ENCODE data around the gene NPW. TPM values are rescaled to one million over a fixed set of nuclear protein-coding genes. Genes with fewer than 3 reads are reported as not detected.

NPW gene
- total RNA-seq, 4 donors from 2014 or later = not detected

DNA sequence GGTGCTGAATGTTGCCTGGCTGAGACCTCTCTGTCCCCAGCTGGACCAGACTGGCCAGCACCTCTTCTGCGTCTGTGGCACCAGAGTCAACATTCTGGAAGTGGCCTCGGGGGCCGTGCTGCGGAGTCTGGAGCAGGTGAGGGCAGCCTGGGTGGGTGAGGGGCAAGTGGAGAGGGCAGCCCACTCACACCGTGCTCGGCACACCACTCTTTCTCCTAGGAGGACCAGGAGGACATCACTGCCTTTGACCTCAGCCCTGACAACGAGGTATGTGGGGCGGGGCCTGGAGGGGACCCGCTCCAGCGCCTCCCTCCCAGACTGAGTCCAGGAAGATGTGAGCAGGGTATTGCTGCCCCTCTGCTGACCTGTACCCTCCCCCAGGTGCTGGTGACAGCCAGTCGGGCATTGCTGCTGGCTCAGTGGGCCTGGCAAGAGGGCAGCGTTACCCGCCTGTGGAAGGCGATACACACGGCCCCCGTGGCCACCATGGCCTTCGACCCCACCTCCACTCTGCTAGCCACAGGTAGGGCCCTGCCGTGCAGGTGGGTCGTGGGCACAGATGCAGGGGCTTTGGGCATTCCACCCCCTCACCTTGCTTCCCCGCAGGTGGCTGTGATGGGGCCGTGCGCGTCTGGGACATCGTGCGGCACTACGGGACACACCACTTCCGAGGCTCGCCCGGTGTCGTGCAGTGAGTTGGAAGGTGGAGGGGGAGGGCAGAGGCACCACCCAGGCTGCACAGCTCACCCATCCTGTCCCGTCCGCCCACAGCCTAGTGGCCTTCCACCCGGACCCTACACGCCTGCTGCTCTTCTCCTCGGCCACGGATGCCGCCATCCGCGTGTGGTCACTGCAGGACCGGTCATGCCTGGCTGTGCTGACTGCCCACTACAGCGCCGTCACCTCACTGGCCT lies 45.2 kb upstream of the NPW start:
- H3K9me3 ChIP-seq = no peaks in the 10 kb centered on the region
- H3K4me3 ChIP-seq = no peak overlapping the region
- H3K27ac ChIP-seq (replicated peaks in 1 of 4) = no peak overlapping the region
- peaks cover 8 to 60% (median 23%) of the 10 kb centered on the region in 4 donors for H3K27me3 ChIP-seq
- DNase-seq (ENCODE audit: extremely low spot score) = no peak
- no peak for TF ChIP-seq POLR2A (IDR thresholded peaks at IDR 0.05; ENCODE audit: low read depth)
- TF ChIP-seq, protein P1, sequence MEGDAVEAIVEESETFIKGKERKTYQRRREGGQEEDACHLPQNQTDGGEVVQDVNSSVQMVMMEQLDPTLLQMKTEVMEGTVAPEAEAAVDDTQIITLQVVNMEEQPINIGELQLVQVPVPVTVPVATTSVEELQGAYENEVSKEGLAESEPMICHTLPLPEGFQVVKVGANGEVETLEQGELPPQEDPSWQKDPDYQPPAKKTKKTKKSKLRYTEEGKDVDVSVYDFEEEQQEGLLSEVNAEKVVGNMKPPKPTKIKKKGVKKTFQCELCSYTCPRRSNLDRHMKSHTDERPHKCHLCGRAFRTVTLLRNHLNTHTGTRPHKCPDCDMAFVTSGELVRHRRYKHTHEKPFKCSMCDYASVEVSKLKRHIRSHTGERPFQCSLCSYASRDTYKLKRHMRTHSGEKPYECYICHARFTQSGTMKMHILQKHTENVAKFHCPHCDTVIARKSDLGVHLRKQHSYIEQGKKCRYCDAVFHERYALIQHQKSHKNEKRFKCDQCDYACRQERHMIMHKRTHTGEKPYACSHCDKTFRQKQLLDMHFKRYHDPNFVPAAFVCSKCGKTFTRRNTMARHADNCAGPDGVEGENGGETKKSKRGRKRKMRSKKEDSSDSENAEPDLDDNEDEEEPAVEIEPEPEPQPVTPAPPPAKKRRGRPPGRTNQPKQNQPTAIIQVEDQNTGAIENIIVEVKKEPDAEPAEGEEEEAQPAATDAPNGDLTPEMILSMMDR (IDR thresholded peaks at IDR 0.05) = no peak
- TF ChIP-seq EP300 (IDR thresholded peaks at IDR 0.05) = no peak
- TF ChIP-seq POLR2AphosphoS5 (IDR thresholded peaks at IDR 0.05) = no peak
- WGBS = 93% methylated on average over 24 of the region's 42 CpGs
- H3K36me3 ChIP-seq = peaks cover 51 to 56% (median 53%) of the 10 kb centered on the region in 4 donors
- intact Hi-C loops (cut with DNase I) = no loop called here
- peaks cover 29 to 44% (median 35%) of the 10 kb centered on the region in 4 donors for H3K4me1 ChIP-seq

GRCh38 chr16:1975432-1976215 lies 44.0 kb upstream of the NPW start:
- peaks cover 8 to 72% (median 34%) of the 10 kb centered on the region in 4 donors for H3K27me3 ChIP-seq
- H3K4me1 ChIP-seq = peaks cover 39 to 54% (median 45%) of the 10 kb centered on the region in 4 donors
- H3K36me3 ChIP-seq = peaks cover 51 to 56% (median 53%) of the 10 kb centered on the region in 4 donors
- TF ChIP-seq POLR2A (IDR thresholded peaks at IDR 0.05; ENCODE audit: low read depth) (no peak), POLR2AphosphoS5 (IDR thresholded peaks at IDR 0.05) (no peak), EP300 (IDR thresholded peaks at IDR 0.05) (no peak)
- TF ChIP-seq, protein P1 (IDR thresholded peaks at IDR 0.05) = no peak
- no peak for DNase-seq (ENCODE audit: extremely low spot score)
- no peaks in the 10 kb centered on the region for H3K9me3 ChIP-seq
- no peak overlapping the region for H3K4me3 ChIP-seq
- WGBS = 92% methylated on average over 30 of the region's 33 CpGs
- intact Hi-C loops (cut with DNase I) = no loop called here
- no peak overlapping the region for H3K27ac ChIP-seq (replicated peaks in 1 of 4)

DNA sequence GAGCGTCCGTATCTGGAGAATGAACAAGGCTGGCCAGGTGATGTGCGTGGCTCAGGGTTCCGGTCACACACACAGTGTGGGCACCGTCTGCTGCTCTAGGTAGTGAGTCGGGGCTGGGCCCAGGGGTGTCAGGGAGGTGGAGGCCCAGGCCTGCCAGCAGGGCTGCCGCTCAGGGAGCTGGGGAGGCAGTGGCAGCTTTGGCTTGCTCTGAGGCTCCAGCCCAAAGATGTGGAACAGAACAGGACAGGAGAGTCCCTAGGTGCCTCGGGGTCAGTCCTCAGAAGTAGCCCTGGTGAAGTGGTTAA lies 43.4 kb upstream of the NPW start:
- intact Hi-C loops (cut with DNase I) = no loop called here
- Histone ChIP-seq H3K9me3 (no peaks in the 10 kb centered on the region), H3K36me3 (peaks cover 51 to 56% (median 53%) of the 10 kb centered on the region in 4 donors), H3K27ac (replicated peaks in 1 of 4) (no peak overlapping the region), H3K4me1 (peaks cover 33 to 52% (median 41%) of the 10 kb centered on the region in 4 donors), H3K27me3 (peaks cover 8 to 77% (median 40%) of the 10 kb centered on the region in 4 donors), H3K4me3 (no peak overlapping the region)
- WGBS = 93% methylated on average over 5 of the region's 8 CpGs
- TF ChIP-seq EP300 (IDR thresholded peaks at IDR 0.05) = no peak
- TF ChIP-seq POLR2AphosphoS5 (IDR thresholded peaks at IDR 0.05) = no peak
- TF ChIP-seq, protein P1 (IDR thresholded peaks at IDR 0.05) = no peak
- no peak for TF ChIP-seq POLR2A (IDR thresholded peaks at IDR 0.05; ENCODE audit: low read depth)
- no peak for DNase-seq (ENCODE audit: extremely low spot score)

DNA sequence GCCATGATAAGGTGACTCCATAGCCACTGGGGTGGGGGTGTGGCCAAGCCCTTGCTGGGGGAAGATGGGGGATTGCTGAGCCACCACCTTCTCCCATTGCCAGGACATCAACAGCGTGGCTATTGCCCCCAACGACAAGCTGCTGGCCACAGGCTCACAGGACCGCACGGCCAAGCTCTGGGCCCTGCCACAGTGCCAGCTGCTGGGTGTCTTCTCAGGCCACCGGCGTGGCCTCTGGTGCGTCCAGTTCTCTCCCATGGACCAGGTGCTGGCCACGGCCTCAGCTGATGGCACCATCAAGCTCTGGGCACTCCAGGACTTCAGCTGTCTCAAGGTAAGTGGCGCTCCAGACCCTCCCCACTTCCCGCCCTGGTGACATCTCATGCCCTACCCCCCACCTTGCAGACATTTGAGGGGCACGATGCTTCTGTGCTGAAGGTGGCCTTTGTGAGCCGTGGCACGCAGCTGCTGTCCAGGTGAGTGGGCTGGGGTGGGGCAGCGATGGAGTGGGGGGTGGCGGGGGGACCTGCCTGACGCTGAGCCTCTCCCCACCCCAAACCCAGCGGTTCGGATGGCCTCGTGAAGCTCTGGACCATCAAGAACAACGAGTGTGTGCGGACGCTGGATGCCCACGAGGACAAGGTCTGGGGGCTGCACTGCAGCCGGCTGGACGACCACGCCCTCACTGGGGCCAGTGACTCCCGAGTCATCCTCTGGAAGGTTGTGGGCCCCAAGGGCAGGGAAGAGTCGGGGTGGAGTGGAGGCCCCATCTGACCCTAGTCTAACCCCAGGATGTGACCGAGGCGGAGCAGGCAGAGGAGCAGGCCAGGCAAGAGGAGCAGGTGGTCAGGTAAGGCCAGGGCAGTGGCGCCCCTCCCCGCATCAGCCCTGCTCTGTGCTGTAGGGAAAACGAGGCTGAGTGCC lies 42.4 kb upstream of the NPW start:
- H3K4me1 ChIP-seq = peaks cover 28 to 48% (median 37%) of the 10 kb centered on the region in 4 donors
- 89% methylated on average over 14 of the region's 33 CpGs for WGBS
- H3K9me3 ChIP-seq = no peaks in the 10 kb centered on the region
- DNase-seq (ENCODE audit: extremely low spot score) = no peak
- H3K27me3 ChIP-seq = peaks cover under 1 to 88% (median 47%) of the 10 kb centered on the region in 4 donors
- intact Hi-C loops (cut with DNase I) = no loop called here
- no peak overlapping the region for H3K27ac ChIP-seq (replicated peaks in 1 of 4)
- H3K36me3 ChIP-seq = peaks cover 51 to 56% (median 53%) of the 10 kb centered on the region in 4 donors
- TF ChIP-seq EP300 (IDR thresholded peaks at IDR 0.05) = no peak
- TF ChIP-seq POLR2AphosphoS5 (IDR thresholded peaks at IDR 0.05) = no peak
- no peak for TF ChIP-seq POLR2A (IDR thresholded peaks at IDR 0.05; ENCODE audit: low read depth)
- TF ChIP-seq, protein P1 (IDR thresholded peaks at IDR 0.05) = no peak
- H3K4me3 ChIP-seq = no peak overlapping the region

Data from esophagus muscularis mucosa (tissue), 4 donors.